Myocyte (in vitro differentiated cells): ENCODE measurements around the gene TBCK. TPM values are rescaled to one million over a fixed set of nuclear protein-coding genes. Genes with fewer than 3 reads are reported as not detected.
A peak's percentile ranks its signal among the peaks of the same experiment; 100 is the strongest.
"Not testable (repeated sequence)": the region's sequence is repeated elsewhere in the genome, so short reads cannot be mapped to it uniquely, and the experiment has no call there.

ENCODE experiments used
- DNase-seq: peaks from one replicate; pipeline ENCODE4 v3.0.0-alpha.2; 2012; ENCODE audit warnings: low read depth
- total RNA-seq: library from RNA; depleted of rRNA; stranded (reverse); fragments of >200 nt; gene quantifications from 2 replicates; pipeline ENCODE4 v1.2.3, GENCODE V29; 2014

Gene TBCK
- total RNA-seq, 1 donor from 2014 or later, result 38.0 TPM

DNA sequence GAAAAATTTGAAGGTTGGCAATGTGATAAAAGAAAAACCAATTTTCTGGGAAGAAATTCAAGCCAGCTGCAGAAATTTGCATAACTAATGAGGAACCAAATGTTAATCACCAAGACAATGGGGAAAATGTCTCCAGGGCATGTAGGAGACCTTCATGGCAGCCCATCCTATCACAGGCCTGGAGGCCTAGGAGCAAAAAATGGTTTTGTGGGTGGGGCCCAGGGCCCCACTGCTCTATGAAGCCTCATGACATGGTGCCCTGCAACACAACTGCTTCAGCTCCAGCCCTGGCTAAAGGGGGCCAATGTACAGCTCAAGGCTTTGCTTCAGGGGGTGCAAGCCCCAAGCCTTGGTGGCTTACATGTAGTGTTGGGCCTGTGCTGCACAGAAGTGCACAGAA lies 184.0 kb downstream of the TBCK start:
- DNase-seq, result no peak

DNA sequence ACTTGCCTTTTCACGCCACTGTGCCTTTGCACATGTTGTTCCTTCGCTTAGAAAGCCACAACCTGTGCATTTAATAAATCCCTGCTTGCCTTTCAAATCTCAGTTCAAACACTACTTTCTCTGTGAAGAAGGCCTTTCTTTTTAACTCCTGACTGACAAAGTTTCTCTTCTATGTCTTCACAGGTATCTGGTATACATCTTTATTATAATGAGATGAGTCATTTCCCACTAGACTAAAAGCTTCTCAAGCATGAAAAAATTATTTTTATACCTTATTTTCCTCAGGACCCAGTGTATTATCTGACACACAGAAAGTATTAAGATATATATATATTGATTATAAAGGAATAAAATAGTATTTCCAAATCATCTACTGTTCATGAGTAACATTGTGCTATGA lies 189.9 kb downstream of the TBCK start:
- no peak for DNase-seq

DNA sequence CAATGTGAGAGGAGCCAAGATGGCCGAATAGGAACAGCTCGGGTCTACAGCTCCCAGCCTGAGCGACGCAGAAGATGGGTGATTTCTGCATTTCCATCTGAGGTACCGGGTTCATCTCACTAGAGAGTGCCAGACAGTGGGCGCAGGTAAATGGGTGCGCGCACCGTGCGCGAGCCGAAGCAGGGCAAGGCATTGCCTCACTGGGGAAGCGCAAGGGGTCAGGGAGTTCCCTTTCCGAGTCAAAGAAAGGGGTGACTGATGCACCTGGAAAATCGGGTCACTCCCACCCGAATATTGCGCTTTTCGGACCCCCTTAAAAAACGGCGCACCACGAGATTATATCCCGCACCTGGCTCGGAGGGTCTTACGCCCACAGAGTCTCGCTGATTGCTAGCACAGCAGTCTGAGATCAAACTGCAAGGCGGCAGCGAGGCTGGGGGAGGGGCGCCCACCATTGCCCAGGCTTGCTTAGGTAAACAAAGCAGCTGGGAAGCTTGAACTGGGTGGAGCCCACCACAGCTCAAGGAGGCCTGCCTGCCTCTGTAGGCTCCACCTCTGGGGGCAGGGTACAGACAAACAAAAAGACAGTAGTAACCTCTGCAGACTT lies 196.0 kb downstream of the TBCK start:
- DNase-seq, result not testable (repeated sequence)

DNA sequence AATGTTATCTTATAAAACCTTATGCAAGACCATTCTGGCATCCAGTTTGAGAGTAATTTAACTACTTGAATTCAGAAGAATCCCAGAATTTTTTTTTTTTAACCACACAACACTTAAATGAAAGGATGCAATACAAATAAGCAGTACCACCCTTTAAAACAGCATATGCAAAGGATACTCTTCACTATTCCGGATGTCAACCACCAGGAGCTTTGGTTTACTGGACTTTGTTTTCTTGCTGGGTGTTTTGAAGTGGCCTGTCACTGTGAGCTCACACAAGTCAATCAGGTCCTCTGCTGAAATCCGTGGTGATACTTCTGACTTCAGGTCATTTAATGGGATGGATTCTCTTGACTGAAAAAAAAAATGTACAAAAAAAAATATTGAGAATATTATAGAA lies 200.0 kb downstream of the TBCK start:
- DNase-seq, result no peak

DNA sequence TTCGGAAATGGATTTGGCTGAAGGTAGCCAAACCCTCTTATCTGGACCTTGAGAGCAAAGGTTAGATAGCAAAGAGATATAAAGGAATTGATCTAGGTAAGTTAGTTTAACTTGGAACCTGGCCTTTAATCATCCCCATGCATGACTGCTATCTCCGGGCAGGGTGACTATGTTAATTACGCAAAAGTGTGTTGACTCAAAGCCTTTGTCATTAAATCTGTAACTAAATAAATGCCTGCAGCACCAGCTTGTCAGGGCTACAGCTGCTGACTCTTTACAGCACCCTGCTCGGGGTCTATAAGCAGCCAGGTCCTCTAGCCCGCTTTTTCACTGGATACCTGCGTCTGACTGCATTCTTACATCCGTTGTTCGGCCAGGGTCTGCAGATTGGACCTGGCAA lies 201.7 kb downstream of the TBCK start:
- no peak for DNase-seq

DNA sequence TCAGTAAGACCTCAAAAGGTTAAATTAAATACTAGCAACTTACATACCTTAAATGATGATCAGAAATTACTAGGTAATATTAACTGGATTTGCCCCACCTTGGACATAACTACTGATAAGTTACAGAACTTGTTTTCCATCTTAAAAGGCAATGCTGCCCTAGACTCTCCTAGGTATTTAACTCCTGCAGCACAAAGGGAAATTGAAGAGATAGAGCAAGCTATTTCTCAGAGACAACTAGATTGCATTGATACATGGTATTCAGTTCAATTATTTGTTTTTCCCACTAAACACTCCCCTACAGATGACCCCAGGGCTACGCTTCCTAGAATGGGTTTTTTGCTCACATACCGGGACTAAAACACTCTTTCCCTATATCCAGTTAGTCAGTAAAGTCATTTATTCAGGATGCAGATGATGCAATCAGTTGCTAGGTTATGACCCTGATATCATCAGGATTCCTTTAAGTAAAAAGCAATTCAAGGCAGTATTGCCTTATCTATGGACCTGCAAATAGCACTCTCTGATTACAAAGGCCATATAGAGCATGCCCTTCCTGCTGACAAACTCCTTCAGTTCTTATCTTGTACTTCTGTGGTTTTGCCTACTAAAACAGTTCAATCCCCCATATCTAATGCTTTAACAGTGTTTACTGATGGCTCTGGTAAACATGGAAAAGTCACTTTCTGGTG lies 204.1 kb downstream of the TBCK start:
- DNase-seq, result not testable (repeated sequence)

DNA sequence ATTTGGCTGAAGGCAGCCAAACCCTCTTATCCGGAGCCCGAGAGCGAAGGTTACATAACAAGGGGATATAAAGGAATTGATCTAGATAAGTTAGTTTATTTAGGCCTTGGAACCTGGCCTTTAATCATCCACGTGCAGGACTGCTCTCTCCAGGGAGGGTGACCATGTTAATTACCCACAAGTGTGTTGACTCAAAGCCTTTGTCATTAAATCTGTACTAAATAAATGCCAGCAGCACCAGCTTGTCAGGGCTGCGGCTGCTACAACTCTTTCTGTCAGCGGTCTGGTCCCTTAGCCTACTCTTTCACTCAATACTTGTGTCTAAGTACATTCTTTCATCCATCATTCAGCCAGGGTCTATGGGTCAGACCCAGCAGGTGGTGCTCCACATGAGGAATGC lies 206.1 kb downstream of the TBCK start:
- no peak for DNase-seq

DNA sequence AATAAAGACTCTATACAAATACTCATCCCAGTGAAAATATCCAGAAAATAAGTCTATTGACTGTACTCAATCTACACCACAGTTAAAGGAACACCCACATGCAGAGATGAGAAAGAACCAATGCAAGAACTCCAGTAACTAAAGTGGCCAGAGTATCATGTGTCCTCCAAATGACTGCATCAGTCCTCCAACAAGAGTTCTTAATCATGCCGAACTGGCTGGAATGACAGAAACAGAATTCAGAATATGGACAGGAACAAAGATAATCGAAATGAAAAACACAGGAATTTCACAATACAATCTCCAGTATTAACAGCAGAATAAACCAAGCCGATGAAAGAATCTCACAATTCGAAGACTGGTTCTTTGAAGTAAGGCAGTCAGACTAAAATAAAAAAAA lies 210.3 kb downstream of the TBCK start:
- DNase-seq, result no peak

DNA sequence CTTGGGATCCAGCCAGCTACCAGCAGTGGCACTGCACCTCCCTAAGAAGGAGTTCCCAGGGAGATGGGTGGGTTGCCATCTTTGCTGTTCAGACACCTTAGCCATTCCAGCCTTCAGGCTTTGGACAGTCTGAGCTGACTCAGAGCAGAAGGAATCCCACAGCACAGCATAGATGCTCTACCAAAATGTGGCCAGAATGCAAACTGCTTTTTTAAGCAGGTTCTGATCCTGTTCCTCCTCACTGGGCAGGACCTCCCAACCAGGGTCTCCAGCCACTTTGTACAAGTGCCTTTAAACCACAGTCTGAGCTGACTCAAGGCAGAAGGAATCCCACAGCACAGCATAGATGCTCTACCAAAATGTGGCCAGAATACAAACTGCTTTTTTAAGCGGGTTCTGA lies 211.7 kb downstream of the TBCK start:
- peak; percentile 6 for DNase-seq

DNA sequence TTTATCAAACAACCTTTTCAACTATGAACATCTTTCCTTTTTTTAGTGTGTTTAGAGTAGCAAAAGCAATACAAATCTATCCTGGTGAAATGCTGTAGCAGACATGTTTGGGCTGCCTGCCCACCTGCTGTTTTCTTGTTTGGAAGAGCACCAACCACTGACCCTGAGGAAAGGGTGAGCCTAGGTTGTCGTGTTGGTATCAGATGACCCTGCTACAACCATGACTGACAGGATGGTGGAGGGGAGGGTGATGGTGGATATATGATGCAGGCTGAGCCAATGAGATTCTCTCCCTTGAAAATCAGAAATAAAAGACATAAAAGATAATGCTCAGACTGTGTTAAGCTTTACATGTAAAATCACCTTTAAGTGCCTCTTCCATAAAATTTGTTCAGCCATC lies 219.6 kb downstream of the TBCK start:
- no peak for DNase-seq

DNA sequence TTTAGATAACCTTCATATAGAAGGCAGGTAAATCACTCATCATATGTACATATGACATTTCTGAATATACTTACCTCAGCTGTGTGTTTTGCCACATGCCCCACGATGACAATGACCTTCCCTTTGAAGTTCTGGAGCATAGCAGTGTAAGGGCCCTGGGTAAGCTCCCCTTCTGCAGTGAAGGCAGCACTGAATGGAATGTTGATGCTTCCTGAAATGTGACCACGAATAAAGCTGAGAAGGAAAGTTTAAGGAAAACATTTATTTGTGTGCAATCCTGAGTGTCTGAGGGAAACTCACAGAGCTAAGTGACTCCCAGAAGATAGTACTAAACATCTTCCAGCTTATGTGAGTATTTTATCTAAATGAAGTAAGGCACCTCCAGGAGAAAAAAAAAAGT lies 220.6 kb downstream of the TBCK start:
- DNase-seq, result no peak

DNA sequence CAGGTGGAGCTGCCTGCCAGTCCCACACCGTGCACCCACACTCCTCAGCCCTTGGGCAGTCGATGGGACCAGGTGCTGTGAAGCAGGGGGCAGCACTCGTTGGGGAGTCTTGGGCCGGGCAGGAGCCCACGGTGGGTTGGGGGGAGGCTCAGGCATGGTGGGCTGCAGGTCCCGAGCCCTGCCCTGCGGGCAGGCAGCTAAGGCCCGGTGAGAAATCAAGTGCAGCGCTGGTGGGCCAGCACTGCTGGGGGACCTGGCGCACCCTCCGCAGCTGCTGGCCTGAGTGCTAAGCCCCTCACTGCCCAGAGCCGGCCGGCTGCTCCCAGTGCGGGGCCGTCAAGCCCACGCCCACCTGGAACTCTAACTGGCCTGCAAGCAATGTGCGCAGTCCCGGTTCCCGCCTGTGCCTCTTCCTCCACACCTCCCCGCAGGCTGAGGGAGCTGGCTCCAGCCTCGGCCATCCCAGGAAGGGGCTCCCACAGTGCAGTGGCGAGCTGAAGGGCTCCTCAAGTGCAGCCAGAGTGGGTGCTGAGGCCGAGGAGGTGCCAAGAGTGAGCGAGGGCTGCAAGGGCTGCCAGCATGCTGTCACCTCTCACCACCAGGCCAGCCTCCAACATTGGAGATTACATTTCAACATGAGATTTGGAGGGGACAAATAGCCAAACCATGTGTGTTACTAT lies 223.5 kb downstream of the TBCK start:
- no peak for DNase-seq

DNA sequence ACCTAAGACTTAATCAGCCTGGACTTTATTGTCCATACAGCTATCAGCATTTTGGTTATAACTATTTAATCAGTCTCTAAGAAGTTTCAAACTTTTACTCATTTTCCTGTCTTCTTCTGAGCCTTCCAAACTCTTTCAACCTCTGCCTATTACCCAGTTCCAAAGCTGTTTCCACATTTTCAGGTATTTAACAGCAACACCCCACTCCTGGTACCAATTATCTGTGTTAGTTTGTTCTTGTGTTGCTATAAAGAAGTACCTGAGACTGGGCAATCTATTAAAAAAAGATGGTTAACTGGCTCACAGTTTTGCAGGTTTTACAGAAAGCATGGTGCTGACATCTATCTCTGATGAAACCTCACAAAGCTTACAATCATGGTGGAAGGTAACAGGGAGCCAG lies 225.2 kb downstream of the TBCK start:
- no peak for DNase-seq

DNA sequence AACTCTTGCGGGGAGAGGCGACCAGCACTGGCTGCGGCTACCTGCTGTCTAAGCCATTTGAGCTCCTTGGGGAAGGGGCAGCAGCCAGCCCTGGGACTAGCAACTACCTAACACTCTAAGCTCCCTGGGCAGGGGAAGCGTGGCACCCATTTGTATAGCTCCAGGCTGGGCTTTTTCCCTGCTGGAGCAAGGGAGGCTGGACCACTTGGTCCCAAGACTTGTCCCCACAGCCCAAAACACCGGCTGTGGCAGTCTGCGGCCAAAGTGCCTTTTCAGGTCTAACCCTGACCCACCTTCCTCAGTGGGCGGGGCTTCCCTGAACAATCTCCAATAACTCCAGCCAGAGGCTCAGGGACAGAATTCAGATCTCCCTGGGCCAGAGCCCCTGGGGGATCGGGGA lies 232.9 kb downstream of the TBCK start:
- DNase-seq, result no peak

DNA sequence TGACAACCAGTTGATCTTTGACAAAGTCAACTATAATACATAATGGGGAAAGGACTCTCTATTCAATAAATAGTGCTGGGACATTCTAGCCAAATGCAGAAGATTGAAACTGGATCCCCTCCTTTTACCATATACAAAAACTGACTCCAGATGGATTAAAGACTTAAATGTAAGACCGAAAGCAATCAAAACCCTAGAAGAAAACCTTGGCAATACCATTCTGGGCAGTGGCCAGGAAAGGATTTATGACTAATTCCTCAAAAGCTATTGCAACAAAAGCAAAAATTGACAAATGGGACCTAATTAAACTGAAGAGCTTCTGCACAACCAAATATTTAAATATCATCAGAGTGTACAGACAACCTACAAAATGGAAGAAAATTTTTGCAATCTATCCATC lies 235.6 kb downstream of the TBCK start:
- DNase-seq, result no peak

DNA sequence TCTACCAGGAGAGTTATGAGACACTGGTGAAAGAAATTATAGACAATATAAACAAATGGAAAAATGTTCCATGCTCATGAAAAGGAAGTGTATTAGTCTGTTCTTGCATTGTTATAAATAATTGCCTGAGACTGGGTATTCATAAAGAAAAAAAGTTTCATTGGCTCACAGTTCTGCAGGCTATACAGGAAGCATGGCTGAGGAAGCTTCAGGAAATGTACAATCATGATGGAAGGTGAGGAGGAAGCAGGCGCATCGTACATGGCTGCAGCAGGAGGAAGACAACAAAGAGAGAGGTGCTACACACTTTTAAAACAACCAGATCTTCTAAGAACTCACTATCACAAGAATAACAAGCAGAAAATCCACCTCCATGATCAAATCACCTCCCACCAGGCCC lies 236.4 kb downstream of the TBCK start:
- DNase-seq, result no peak

DNA sequence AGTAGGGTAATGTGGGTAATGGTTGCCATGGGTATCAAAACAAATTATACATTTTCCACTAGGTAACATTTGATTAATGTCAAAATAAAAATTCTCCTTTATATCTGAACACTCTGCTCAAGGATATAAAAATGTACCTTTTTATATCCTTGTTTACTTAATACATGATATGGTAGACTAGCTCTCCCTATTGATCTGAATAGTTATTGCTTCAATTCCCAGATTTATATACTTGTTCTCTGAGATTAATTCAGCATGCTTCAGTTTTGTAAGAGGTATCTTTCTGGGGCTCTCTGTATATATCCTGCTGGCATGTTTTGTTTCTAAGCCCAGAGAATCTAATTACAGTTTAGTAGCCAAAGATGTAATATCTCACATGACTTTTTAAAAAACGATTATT lies 251.0 kb downstream of the TBCK start:
- DNase-seq, result no peak

DNA sequence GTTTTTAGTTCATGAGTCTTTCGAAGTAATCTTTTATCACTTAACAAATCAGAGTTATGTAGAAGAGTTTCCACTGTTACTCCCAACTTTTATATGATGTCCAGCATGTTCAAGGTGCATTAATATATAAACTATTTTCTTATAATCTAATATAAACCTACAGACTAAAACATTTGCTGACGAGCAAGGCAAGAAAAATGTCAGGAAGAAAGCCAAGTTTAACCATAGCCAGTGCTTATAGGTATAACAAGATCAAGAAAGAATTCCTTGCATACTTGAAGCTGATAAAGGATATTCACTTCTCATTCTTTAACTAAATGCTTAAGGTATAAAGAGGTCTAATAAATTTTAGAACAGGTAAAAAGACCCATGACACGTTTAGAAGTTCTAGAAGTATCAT lies 253.0 kb downstream of the TBCK start:
- DNase-seq, result no peak

DNA sequence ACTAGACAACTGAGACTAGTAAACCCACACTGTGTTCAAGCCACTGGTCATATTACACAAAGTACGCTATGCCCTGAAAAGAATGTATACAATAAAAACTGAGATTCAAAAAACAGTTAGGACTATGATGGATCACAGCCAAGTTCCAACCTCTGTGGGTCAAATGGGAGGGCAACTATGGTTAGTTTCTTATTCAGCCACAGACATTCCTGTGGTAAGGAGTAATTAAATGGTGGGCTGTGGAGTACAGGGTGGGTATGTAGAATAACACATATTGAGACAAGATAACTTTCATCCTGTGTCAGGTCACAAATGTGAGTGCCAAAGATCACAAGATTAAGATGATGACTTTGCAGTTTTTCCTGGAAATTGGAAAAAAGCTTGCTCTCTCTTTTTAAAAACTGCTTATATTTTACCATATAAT lies 253.5 kb downstream of the TBCK start:
- peak; percentile 79 for DNase-seq

DNA sequence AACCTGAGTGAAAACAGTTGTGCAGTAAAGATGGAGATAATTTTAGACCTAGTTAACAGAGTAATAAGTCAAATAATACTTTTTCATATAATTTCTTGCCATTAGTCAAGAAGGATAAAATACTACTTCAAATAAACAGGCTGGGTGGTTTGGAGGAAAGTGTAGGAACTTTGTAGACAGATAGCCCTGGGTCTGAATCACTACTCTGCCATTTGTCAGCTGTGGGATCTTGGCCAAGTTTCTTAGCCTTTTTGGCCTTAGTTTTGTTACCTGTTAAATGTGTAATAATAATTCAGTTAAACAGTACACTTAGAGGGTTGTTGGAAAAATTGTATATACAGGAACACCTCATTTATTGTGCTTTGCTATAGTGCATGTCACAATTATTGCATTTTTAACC lies 257.1 kb downstream of the TBCK start:
- DNase-seq, result peak; percentile 38

DNA sequence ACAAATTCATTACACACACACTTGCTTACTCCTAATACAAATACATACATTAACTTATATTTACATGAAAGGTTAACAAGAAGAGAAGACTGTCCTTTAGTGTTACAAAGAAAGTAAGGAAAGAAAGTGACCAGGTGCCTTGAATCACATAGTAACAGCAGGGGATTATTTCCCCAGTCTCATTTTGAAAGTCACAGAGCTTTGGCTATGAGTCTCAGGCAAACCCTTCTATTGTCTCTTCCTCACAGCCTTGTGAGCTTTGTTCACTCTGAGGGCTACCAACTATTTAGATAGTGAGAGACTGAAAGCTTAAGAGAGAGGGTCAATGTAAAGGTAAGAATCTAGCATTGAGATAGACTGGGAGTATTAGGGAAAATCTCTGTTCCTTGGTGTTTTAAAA lies 259.1 kb downstream of the TBCK start:
- no peak for DNase-seq

DNA sequence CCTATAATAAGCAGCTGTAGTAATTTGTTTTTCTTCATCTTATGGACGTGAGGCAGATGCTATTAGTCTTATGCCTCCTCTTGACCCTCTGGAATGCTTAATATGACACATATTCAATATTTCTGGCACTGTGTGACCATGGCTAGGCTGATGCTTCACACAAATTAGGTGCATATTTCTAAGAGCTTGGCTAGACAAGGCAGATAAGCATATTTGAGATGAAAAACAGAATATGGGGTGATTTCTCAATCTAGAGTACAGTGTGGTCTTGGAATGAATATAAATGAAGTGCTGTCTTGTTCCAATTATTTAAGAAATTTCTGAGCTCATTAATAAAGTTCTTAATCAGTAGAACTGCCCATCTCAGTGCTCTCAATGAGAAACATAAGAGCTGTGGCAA lies 264.5 kb downstream of the TBCK start:
- DNase-seq, result no peak

DNA sequence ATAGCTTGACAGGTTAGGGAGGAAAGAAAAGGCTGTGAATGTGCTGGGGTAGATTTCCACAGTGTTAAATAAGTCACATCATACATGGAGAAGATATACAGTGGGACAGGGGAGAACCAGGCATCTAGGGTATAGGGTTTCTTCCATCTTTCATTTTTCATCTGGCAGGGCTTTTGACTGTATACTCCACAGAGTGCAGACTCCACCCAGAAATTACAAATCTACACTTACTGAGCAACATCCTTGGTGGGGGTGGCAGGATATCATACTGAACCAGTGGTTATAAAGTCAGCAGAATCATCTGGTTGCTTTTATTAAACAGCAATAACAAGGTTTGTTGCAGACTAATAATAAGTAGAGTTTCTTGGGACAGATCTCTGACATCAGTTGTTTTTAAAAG lies 266.5 kb downstream of the TBCK start:
- DNase-seq, result no peak
